K562 (cell line): Measurements from ENCODE around the gene SLC38A11.

Experiments
- CREM ChIP-seq: IDR thresholded peaks from 2 replicates; pipeline ENCODE4 v1.6.1; 2014; ENCODE audit warnings: antibody characterized with exemption, low read depth
- IRF2 ChIP-seq: sonication (generic); formaldehyde crosslinking; IDR thresholded peaks from 2 replicates; pipeline ENCODE4 v1.8.1; 2022; ENCODE audit warnings: mild to moderate bottlenecking, missing genetic modification reagents
- NBN ChIP-seq: fragments of 450-650 bp; IDR thresholded peaks from 2 replicates; pipeline ENCODE4 v1.6.1; 2016; ENCODE audit warnings: low read depth, mild to moderate bottlenecking
- POLR2B ChIP-seq: fragments of 450-650 bp; IDR thresholded peaks from 2 replicates; pipeline ENCODE4 v1.6.1; 2018; ENCODE audit warnings: low read depth; ENCODE audit not compliant: partially characterized antibody
- ZNF696 ChIP-seq: fragments of 250-450 bp; sonication (Bioruptor Pico); conservative IDR thresholded peaks from 2 replicates; pipeline ENCODE4 v1.4.0; 2020; ENCODE audit warnings: mild to moderate bottlenecking, moderate library complexity
- TF ChIP-seq, protein P1 (sequence below): fragments of 450-650 bp; IDR thresholded peaks from 2 replicates; pipeline ENCODE4 v1.6.1; 2016; ENCODE audit warnings: borderline replicate concordance
- TF ChIP-seq, protein P2 (sequence below), 3 experiments: IDR thresholded peaks in 2 of 3; conservative IDR thresholded peaks in 1 of 3; 2 replicates each; pipeline ENCODE4 v1.5.1; 2011 to 2012; ENCODE audit warnings: low read length in 3 of 3, mild to moderate bottlenecking in 3 of 3, control low read depth in 2 of 3, improper control_type of control experiment in 1 of 3, inconsistent platforms in 1 of 3, low read depth in 1 of 3, mixed read lengths in 1 of 3, moderate library complexity in 1 of 3; ENCODE audit not compliant: insufficient read depth in 2 of 3

DNA sequence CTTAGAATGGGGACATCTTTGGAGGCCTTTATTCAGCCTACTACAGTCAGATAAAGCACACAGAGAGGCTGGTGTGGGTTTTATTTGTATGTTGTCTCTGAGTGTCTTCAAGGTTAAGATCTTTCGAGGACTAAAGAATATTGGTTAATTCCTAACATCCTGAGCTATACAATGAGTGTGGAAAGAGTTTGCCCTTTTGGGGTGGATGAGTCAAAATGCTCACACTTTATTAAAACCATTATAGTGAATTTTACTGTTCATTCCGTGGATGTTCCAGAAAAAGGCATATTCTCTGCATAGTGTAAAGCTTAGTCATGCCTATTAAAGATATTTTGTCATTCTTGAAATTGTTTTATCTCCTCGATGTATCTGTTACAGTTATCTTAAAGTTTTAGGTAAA, 29.1 kb upstream of the SLC38A11 start:
- TF ChIP-seq IRF2 (CRISPR knock-in tag) (no peak), CREM (no peak), POLR2B (no peak), ZNF696 (no peak), NBN (no peak)
- TF ChIP-seq, protein P1, sequence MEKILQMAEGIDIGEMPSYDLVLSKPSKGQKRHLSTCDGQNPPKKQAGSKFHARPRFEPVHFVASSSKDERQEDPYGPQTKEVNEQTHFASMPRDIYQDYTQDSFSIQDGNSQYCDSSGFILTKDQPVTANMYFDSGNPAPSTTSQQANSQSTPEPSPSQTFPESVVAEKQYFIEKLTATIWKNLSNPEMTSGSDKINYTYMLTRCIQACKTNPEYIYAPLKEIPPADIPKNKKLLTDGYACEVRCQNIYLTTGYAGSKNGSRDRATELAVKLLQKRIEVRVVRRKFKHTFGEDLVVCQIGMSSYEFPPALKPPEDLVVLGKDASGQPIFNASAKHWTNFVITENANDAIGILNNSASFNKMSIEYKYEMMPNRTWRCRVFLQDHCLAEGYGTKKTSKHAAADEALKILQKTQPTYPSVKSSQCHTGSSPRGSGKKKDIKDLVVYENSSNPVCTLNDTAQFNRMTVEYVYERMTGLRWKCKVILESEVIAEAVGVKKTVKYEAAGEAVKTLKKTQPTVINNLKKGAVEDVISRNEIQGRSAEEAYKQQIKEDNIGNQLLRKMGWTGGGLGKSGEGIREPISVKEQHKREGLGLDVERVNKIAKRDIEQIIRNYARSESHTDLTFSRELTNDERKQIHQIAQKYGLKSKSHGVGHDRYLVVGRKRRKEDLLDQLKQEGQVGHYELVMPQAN: no peak
- TF ChIP-seq, protein P2, sequence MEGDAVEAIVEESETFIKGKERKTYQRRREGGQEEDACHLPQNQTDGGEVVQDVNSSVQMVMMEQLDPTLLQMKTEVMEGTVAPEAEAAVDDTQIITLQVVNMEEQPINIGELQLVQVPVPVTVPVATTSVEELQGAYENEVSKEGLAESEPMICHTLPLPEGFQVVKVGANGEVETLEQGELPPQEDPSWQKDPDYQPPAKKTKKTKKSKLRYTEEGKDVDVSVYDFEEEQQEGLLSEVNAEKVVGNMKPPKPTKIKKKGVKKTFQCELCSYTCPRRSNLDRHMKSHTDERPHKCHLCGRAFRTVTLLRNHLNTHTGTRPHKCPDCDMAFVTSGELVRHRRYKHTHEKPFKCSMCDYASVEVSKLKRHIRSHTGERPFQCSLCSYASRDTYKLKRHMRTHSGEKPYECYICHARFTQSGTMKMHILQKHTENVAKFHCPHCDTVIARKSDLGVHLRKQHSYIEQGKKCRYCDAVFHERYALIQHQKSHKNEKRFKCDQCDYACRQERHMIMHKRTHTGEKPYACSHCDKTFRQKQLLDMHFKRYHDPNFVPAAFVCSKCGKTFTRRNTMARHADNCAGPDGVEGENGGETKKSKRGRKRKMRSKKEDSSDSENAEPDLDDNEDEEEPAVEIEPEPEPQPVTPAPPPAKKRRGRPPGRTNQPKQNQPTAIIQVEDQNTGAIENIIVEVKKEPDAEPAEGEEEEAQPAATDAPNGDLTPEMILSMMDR (IDR thresholded peaks at IDR 0.05 in 2 of 3, conservative IDR thresholded peaks at IDR 0.05 in 1 of 3; ENCODE audit: insufficient read depth in 2 of 3, low read depth in 1 of 3, low read length in 3 of 3): no peak
